ENCODE measurements around the gene KLF17. TPM values are rescaled to one million over a fixed set of nuclear protein-coding genes. Genes with fewer than 3 reads are reported as not detected.

The KLF17 gene
- not detected in 2 replicates for total RNA-seq (2021; fragmentation: NEBNext Ultra II Directional; extraction: Animal tissue kit (Norgen Biotek cat#: 25700))
- not detected in 2 replicates for polyA plus RNA-seq (2011; rRNA removed)
- not detected for polyA plus RNA-seq (2011; cell fraction: cytosol; rRNA removed)
- not detected for polyA plus RNA-seq (2011; cell fraction: nucleus; rRNA removed)
- polyA plus RNA-seq (2012, experiment 1 of 2): not detected in 4 replicates
- polyA plus RNA-seq (2012, experiment 2 of 2): not detected
- not detected for polyA plus RNA-seq (2013, experiment 1 of 2)
- not detected for polyA plus RNA-seq (2013, experiment 2 of 2)
- polyA minus RNA-seq (2011; rRNA and poly(A)+ RNA removed): not detected in 2 replicates
- polyA minus RNA-seq (2011; cell fraction: cytosol; rRNA and poly(A)+ RNA removed): not detected
- not detected for polyA minus RNA-seq (2011; cell fraction: nucleus; rRNA and poly(A)+ RNA removed)
- long read RNA-seq, experiment 1: 0 reads
- long read RNA-seq, experiment 2: 0 reads

- no peak within 1 kb of the TSS for H3K4me3 ChIP-seq (ENCODE audit: extremely low read depth in 1 of 4, insufficient read depth in 2 of 4, low read depth in 3 of 4, low read length in 4 of 4)
- POLR2A ChIA-PET (ENCODE audit: partially characterized antibody): no interaction called here
- no peaks in the 10 kb centered on the region for H3K79me1 ChIP-seq (ENCODE audit: low read depth, low read length)
- H3K36me3 ChIP-seq (ENCODE audit: control insufficient read depth in 2 of 4, insufficient read depth in 4 of 4, low read length in 3 of 4): no peaks in the 10 kb centered on the region
- no peaks in the 10 kb centered on the region for H4K20me1 ChIP-seq (replicated peaks in 1 of 2; ENCODE audit: control insufficient read depth in 1 of 2, insufficient read depth in 2 of 2, low read length in 2 of 2)
- H3K27me3 ChIP-seq (replicated peaks in 1 of 4; ENCODE audit: control insufficient read depth in 3 of 4, extremely low read depth in 1 of 4, insufficient read depth in 3 of 4, low read length in 3 of 4): no peaks in the 10 kb centered on the region
- peak within 1 kb of the TSS in 1 of 2 experiments; percentile 17; a peak in 1 of 4 replicates for H3K4me2 ChIP-seq (ENCODE audit: insufficient read depth in 1 of 2, low read depth in 2 of 2, low read length in 2 of 2)
- no peak within 1 kb of the TSS for H3K18ac ChIP-seq (ENCODE audit: extremely low read depth, low read length)
- no peaks in the 10 kb centered on the region for H3K9me3 ChIP-seq (ENCODE audit: insufficient read depth in 2 of 2, low read depth in 1 of 2, low read length in 1 of 2)
- peak within 1 kb of the TSS; percentile 65 for H3K4ac ChIP-seq (replicated peaks; ENCODE audit: insufficient read length, low read depth, low read length)
- no peak within 1 kb of the TSS for H2AFZ ChIP-seq (ENCODE audit: low read length)
- no peak within 1 kb of the TSS for H2AK5ac ChIP-seq (ENCODE audit: low read depth, low read length)
- FAIRE-seq (no peak), DNase-seq (ENCODE audit: low read depth in 1 of 2, low spot score in 2 of 2) (no peak)
- 84% methylated on average over 7 of the region's 25 CpGs; no CpG with 5 or more reads in 1 of the 2 experiments for WGBS, 2 experiments (ENCODE audit: extremely low coverage in 1 of 2, insufficient coverage in 1 of 2, insufficient read length in 1 of 2, insufficient replicate concordance in 2 of 2, low coverage in 1 of 2, low lambda C conversion rate in 2 of 2, missing lambda C conversion rate in 1 of 2)
- H3K14ac ChIP-seq (ENCODE audit: insufficient read length): no peak within 1 kb of the TSS
- H3K23me2 ChIP-seq (ENCODE audit: low read depth, low read length): no peaks in the 10 kb centered on the region
- CTCF ChIA-PET (ENCODE audit: partially characterized antibody): interaction anchor here (1.1 to 1.6 kb wide), 2 partner anchors 15 to 99 kb away, joined by 3 to 6 read pairs; no protein-coding TSS in a partner anchor
- H4K5ac ChIP-seq (ENCODE audit: insufficient read length, low read depth, low read length): no peak within 1 kb of the TSS
- peaks cover 0 to 3% (median 0%) of the 10 kb centered on the region in 4 experiments; a peak in 2 of 7 replicates for H3K4me1 ChIP-seq (replicated peaks in 1 of 4; ENCODE audit: control insufficient read depth in 3 of 4, insufficient read depth in 4 of 4, low read length in 3 of 4)
- no peak within 1 kb of the TSS for H2BK20ac ChIP-seq (ENCODE audit: low read length)
- no peak within 1 kb of the TSS for H2BK15ac ChIP-seq (ENCODE audit: low read length)
- H3K79me2 ChIP-seq (ENCODE audit: control insufficient read depth in 1 of 2, insufficient read depth in 2 of 2, low read length in 2 of 2): no peaks in the 10 kb centered on the region
- no peak within 1 kb of the TSS for H4K91ac ChIP-seq (replicated peaks; ENCODE audit: insufficient read length, low read length)
- H3K56ac ChIP-seq (replicated peaks; ENCODE audit: insufficient read length, low read depth, low read length): no peak within 1 kb of the TSS
- H2BK5ac ChIP-seq (ENCODE audit: low read depth, low read length): no peak within 1 kb of the TSS
- no peak within 1 kb of the TSS for H3K9ac ChIP-seq (replicated peaks in 1 of 4; ENCODE audit: extremely low read depth in 1 of 4, low read depth in 3 of 4, low read length in 3 of 4)
- H3K23ac ChIP-seq (ENCODE audit: insufficient read length): no peak within 1 kb of the TSS
- H3K27ac ChIP-seq (ENCODE audit: low read depth, low read length): no peak within 1 kb of the TSS
- no peak within 1 kb of the TSS for H2BK12ac ChIP-seq (ENCODE audit: low read depth, low read length)
- H2BK120ac ChIP-seq (replicated peaks; ENCODE audit: low read depth, low read length): no peak within 1 kb of the TSS
- H4K8ac ChIP-seq (ENCODE audit: extremely low read depth, insufficient read depth, low read length): peak within 1 kb of the TSS; percentile 14; the same call in 1 of the 2 replicates
- no peak for TF ChIP-seq CREB1 (IDR thresholded peaks at IDR 0.05)
- no peak for TF ChIP-seq NRF1 (IDR thresholded peaks at IDR 0.05; ENCODE audit: low read depth, low read length)
- no peak for TF ChIP-seq SP1 (IDR thresholded peaks at IDR 0.05; ENCODE audit: low read depth, low read length)
- no peak for TF ChIP-seq HDAC2 (IDR thresholded peaks at IDR 0.05; ENCODE audit: borderline replicate concordance in 1 of 2, low read depth in 2 of 2, low read length in 2 of 2)
- no peak for TF ChIP-seq CEBPB (IDR thresholded peaks at IDR 0.05; ENCODE audit: low read depth, low read length)
- no peak for TF ChIP-seq RNF2 (IDR thresholded peaks at IDR 0.05; ENCODE audit: borderline replicate concordance, low read depth, low read length, missing control alignments, poor library complexity, severe bottlenecking)
- TF ChIP-seq CBX8 (IDR thresholded peaks at IDR 0.05; ENCODE audit: borderline replicate concordance, low read depth, low read length): no peak
- no peak for TF ChIP-seq TAF1 (IDR thresholded peaks at IDR 0.05; ENCODE audit: low read depth, low read length)
- TF ChIP-seq, protein P1, sequence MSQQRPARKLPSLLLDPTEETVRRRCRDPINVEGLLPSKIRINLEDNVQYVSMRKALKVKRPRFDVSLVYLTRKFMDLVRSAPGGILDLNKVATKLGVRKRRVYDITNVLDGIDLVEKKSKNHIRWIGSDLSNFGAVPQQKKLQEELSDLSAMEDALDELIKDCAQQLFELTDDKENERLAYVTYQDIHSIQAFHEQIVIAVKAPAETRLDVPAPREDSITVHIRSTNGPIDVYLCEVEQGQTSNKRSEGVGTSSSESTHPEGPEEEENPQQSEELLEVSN (IDR thresholded peaks at IDR 0.05): no peak
- no peak for TF ChIP-seq PHF8 (conservative IDR thresholded peaks at IDR 0.05; ENCODE audit: low read depth, low read length)
- TF ChIP-seq GABPA (IDR thresholded peaks at IDR 0.05; ENCODE audit: borderline replicate concordance, insufficient read depth, low read length): no peak
Observed at GRCh38 chr1:44118682-44119081, at the start of gene KLF17. Gene KLF17, plus strand, starts transcription at chr1:44118821. Its CDS starts 87 bp downstream, at chr1:44118908.

Data from H1 (cell line).